GM18526 (cell line): ENCODE measurements around the gene PPP1R37.

Source experiments
- POLR2A ChIP-seq: IDR thresholded peaks from 3 replicates; pipeline ENCODE4 v1.6.1; 2011; ENCODE audit not compliant: insufficient read length; ENCODE audit errors: extremely low read depth

The PPP1R37 gene

GRCh38 chr19:45118106-45118505 lies 25.1 kb downstream of the PPP1R37 start:
- TF ChIP-seq POLR2A: no peak

- TF ChIP-seq POLR2A: no peak
Measured at GRCh38 chr19:45119582-45119981, 26.6 kb downstream of the PPP1R37 start.

- TF ChIP-seq POLR2A: no peak
Measured at GRCh38 chr19:45121827-45122345, 28.9 kb downstream of the PPP1R37 start.

DNA sequence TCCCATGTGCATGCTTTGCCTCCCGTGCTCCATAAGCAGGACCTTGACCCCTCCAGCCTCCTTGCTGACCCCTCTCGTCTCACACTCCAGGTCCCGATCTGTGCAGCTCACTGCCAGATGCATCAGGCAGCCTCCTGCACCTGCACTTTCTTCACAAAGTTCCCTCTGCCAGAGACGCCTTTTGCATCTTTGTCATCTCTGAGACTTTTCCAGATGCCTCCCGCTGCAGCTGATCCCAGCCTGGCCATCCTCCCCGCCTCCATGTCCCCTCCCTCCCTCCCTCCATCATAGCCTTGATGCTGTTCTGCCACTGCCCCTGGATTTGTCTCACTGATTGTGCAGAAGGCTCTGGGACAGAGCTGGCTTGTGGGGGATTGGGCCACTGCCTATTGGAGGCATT lies 29.9 kb downstream of the PPP1R37 start:
- no peak for TF ChIP-seq POLR2A

GRCh38 chr19:45123440-45123850 lies 30.5 kb downstream of the PPP1R37 start:
- no peak for TF ChIP-seq POLR2A

DNA sequence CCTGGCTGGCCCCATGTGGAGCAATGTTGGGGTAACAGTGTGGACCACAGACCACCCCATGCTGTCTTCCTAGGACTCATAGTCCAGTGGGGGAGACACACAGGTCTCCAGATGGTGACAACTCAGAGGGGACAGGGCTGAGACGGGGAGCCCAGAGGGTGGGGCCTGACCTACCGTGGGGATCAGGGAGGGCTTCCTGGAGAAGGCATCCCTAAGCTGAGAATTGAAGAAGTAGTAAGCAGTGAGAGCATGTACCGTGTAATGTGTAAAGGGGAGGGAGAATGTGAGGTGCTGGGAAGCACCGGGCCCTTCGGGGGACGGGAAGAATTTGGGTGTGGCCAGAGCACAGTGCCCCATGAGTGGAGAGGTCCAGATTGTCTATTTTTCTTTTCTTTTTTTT lies 31.0 kb downstream of the PPP1R37 start:
- TF ChIP-seq POLR2A: no peak

GRCh38 chr19:45125360-45125759 lies 32.4 kb downstream of the PPP1R37 start:
- TF ChIP-seq POLR2A: no peak

DNA sequence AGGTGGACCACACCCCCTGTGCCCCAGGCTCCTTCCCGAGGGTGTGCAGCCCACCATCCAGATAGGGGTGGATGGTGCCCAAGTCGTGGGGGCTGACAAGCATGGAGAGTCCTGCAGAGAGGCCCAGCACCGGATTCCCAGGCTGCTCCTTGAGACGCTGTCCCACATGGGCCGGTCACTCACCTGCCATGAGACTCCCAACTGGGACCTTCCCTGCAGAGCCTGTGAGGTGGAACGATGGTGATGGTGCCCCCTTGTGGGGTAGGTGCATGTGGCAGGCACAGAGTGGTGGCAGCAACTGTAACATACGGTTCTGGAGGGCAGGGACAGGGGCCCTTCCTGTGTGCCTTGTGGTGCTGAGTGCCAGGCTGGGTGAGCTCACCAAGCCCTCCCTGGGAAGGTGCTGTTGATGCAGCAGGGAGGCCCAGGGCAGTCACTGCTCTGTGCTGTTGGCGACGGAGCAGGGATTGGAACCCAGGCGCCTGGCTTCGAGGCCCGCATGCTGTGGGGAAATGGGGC lies 33.1 kb downstream of the PPP1R37 start:
- no peak for TF ChIP-seq POLR2A

DNA sequence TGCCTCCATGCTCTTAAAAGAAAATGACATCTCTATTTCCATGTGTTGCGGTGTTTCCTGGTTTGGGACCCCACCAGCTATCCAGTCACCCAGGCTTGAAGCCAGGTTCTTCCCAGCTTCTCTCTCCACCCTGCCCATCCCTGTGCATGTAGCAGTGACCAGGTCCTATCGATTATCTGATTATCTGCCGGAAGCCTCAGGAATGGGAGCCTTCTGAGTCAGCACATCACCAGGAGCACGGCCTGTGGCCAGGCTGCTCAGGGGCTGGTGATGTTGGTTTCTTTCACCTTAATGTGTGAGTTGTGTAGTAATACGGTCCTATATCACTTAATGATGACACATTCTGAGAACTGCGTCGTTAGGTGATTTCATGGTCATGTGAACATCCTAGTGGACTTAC lies 33.7 kb downstream of the PPP1R37 start:
- no peak for TF ChIP-seq POLR2A

GRCh38 chr19:45128146-45128545 lies 35.2 kb downstream of the PPP1R37 start:
- no peak for TF ChIP-seq POLR2A

DNA sequence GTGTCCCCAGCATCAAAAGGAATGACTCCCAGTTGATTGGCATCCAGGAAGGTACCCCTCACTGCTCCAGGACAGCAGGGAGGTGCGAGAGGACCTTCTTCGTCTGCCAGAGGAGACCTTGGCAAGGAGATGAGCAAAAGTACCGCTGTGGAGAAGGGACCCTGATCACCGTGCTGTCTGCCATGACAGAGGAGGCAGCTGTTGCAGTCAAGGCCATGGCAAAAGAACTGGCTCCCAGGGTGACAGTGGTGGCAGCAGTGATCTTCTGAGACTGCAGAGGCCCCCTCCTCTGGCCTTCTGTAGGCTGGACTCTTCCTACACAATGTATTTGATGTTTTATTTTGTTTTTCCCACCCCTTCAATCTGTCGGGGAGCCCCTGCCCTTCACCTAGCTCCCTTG lies 35.8 kb downstream of the PPP1R37 start:
- TF ChIP-seq POLR2A: no peak

GRCh38 chr19:45130236-45130635 lies 37.3 kb downstream of the PPP1R37 start:
- TF ChIP-seq POLR2A: no peak

DNA sequence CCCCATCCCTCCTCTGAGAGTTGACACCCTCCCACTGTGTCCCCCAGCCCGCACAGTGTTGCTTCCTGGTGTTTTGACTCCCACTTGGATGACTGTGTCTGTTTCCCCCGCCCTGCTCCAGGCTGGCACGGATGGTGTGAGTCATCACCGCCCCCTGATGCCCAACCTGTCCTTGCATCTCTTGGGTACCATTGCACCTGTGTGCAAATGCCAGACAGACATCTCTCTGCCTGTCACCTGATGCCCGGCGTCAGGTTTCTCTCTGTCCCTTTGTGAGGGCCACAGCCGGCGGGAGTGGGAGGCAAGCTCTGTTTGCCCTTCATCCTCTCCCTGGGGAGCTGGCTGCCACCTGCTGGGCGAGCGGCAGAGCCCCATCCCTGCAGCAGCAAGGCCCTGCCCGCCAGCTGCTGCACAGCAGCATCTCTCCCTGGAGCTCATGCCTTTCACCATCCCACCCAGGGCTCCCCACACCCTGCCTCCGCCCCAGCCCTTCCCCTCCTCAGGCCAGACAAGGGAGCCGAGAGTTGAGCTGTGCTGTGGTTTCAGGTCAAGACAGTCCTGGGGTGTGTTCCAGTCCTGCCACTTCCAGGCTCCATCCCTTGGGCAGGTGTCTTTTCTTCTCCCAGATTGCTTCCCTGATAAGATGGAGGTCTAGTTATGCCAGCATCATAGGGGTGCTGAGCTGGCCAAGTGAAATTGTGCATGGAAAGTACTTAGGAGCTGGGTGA lies 38.1 kb downstream of the PPP1R37 start:
- TF ChIP-seq POLR2A: no peak

DNA sequence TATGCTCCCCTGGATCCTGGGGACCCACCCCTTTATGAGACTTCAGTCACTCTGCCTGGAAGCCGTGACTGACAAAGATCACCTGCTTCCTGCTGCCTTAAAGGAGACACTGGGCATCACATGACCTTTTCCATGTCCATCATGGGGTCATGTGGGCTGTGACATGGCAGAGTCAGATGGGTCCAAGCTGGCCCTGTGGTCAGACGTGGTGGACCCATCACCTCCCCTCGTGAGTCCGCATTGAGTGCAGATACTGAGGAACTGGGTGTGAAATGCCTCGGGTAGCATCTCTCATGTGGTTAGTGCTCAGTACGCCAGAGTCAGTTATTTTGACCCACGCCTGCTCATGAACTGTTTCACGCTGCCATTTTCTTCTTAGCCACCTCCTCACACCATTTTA lies 40.7 kb downstream of the PPP1R37 start:
- no peak for TF ChIP-seq POLR2A

- TF ChIP-seq POLR2A: no peak
Measured at GRCh38 chr19:45135176-45135885, 42.4 kb downstream of the PPP1R37 start.

- TF ChIP-seq POLR2A: no peak
Measured at GRCh38 chr19:45136507-45137178, 43.7 kb downstream of the PPP1R37 start.
